ENCODE results near the gene IL21R. TPM values are rescaled to one million over a fixed set of nuclear protein-coding genes. Genes with fewer than 3 reads are reported as not detected.
A peak's percentile ranks its signal among the peaks of the same experiment; 100 is the strongest.

IL21R gene
- total RNA-seq, 6 experiments from 2014 or later: 0.96 to 1.8 (median 1.2) TPM

- peaks cover 22% of the 10 kb centered on the region for H3K36me3 Mint-ChIP-seq (ENCODE audit: low read depth)
- no peaks in the 10 kb centered on the region for H3K27me3 Mint-ChIP-seq (ENCODE audit: insufficient read depth)
- DNase-seq: no peak
- no peaks in the 10 kb centered on the region for H3K4me1 Mint-ChIP-seq (ENCODE audit: low read depth)
- TF ChIP-seq, protein P1, sequence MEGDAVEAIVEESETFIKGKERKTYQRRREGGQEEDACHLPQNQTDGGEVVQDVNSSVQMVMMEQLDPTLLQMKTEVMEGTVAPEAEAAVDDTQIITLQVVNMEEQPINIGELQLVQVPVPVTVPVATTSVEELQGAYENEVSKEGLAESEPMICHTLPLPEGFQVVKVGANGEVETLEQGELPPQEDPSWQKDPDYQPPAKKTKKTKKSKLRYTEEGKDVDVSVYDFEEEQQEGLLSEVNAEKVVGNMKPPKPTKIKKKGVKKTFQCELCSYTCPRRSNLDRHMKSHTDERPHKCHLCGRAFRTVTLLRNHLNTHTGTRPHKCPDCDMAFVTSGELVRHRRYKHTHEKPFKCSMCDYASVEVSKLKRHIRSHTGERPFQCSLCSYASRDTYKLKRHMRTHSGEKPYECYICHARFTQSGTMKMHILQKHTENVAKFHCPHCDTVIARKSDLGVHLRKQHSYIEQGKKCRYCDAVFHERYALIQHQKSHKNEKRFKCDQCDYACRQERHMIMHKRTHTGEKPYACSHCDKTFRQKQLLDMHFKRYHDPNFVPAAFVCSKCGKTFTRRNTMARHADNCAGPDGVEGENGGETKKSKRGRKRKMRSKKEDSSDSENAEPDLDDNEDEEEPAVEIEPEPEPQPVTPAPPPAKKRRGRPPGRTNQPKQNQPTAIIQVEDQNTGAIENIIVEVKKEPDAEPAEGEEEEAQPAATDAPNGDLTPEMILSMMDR (IDR thresholded peaks at IDR 0.05): no peak
- H3K4me3 Mint-ChIP-seq: no peak overlapping the region
- no peak overlapping the region for H3K27ac Mint-ChIP-seq
- peaks cover 16% of the 10 kb centered on the region for H3K9me3 Mint-ChIP-seq
These were observed 15.2 kb downstream of the IL21R start for GRCh38 chr16:27417047-27417671.

DNA sequence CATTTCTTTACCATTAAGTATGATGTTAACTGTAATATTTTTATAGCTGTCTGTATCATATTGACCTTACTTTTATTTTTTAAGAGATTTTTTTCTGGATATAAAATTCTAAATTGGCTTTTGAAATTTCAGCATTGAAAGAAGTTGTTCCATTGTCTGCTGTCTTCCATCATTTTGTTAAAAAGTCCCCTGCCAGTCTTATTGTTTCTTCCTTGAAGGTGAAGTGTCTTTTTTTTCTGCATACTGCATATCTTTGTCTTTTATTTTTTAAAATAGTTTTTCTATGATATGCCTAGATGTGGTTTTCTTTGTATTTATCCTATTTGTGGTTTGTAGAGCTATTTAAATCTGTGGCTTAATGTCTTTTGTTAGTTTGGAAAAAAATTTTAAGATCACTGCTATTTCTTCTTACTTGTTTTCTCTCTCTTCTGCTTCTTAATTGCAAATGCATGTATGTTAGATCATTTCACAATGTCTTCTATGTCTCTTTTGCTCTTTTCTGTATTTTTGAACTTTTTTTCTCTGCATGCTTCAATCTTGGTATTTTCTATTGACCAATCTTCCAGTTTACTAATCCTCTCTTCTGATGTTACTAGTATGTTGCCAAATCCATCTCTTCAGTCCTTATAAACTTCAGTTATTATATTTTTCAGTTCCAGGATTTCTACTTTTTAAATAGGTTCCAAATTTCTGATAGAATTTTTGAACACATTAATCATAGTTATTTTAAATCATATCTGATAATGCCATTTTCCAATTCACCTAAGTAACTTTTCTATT, 20.2 kb downstream of the IL21R start:
- Mint-ChIP-seq H3K27me3 (ENCODE audit: insufficient read depth) (no peaks in the 10 kb centered on the region; the same call in 1 of the 2 replicates), H3K36me3 (ENCODE audit: low read depth) (peaks cover 21% of the 10 kb centered on the region), H3K9me3 (peaks cover 32% of the 10 kb centered on the region), H3K4me3 (no peak overlapping the region), H3K4me1 (ENCODE audit: low read depth) (peaks cover 14% of the 10 kb centered on the region), H3K27ac (no peak overlapping the region)
- TF ChIP-seq, protein P1 (IDR thresholded peaks at IDR 0.05): no peak
- DNase-seq: peak; percentile 27

DNA sequence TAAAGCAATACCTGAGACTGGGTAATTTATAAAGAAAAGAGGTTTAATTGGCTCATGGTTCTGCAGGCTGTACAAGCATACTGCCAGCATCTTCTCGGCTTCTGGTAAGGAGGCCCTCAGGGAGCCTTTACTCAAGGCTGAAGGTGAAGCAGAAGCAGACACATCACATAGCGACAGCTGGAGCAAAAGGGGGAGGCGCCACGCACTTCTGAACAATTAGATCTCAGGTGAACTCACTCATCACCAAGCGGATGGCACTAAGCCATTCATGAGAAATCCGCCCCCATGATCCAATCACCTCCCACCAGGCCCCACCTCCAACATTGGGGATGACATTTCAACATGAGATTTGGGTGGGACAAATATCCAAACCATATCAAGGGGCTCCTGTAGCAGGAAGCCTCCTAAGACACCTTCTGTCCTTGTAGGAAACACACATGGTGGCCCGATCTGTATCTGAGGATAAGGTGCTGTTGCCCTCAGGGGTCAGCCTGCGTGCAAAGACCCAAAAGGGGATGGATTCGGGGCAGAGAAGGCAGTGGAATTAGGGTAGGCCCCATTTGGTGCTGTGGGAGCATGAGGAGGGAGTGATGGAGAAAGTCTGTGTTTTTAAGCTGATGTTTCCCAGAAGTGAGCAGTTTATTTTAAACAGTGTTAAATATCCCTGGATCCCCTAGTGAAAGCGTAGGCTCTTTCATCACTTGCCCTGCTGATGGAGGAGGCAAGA, 23.0 kb downstream of the IL21R start:
- TF ChIP-seq, protein P1 (IDR thresholded peaks at IDR 0.05): no peak
- H3K27me3 Mint-ChIP-seq (ENCODE audit: insufficient read depth): no peaks in the 10 kb centered on the region; the same call in 1 of the 2 replicates
- H3K4me3 Mint-ChIP-seq: no peak overlapping the region
- DNase-seq: no peak
- peaks cover 21% of the 10 kb centered on the region for H3K36me3 Mint-ChIP-seq (ENCODE audit: low read depth)
- H3K9me3 Mint-ChIP-seq: peaks cover 32% of the 10 kb centered on the region
- no peak overlapping the region for H3K27ac Mint-ChIP-seq
- H3K4me1 Mint-ChIP-seq (ENCODE audit: low read depth): peaks cover 14% of the 10 kb centered on the region

DNA sequence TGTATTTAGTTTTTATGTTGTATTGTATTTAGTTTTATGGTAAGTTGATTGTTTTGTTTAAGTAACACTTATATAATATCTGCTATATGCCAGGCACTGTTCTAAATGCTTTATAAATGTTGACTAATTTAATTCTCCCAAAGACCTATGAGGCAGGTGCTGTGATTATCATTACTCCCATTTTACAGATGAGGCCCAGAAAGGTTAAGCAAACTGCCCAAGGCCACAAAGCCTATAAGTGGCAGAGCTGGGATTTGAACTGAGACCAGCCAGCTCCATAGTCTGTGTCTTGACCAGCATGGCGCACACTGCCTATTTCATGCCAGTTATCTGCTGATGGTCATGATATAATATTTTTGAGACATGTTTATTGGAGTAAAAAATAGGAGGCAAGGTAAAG, 24.0 kb downstream of the IL21R start:
- TF ChIP-seq, protein P1 (IDR thresholded peaks at IDR 0.05): no peak
- Mint-ChIP-seq H3K4me3 (no peak overlapping the region), H3K27ac (no peak overlapping the region), H3K9me3 (peaks cover 24% of the 10 kb centered on the region), H3K36me3 (ENCODE audit: low read depth) (peaks cover 12% of the 10 kb centered on the region), H3K27me3 (ENCODE audit: insufficient read depth) (peaks cover 2% of the 10 kb centered on the region), H3K4me1 (ENCODE audit: low read depth) (peaks cover 20% of the 10 kb centered on the region)
- no peak for DNase-seq

DNA sequence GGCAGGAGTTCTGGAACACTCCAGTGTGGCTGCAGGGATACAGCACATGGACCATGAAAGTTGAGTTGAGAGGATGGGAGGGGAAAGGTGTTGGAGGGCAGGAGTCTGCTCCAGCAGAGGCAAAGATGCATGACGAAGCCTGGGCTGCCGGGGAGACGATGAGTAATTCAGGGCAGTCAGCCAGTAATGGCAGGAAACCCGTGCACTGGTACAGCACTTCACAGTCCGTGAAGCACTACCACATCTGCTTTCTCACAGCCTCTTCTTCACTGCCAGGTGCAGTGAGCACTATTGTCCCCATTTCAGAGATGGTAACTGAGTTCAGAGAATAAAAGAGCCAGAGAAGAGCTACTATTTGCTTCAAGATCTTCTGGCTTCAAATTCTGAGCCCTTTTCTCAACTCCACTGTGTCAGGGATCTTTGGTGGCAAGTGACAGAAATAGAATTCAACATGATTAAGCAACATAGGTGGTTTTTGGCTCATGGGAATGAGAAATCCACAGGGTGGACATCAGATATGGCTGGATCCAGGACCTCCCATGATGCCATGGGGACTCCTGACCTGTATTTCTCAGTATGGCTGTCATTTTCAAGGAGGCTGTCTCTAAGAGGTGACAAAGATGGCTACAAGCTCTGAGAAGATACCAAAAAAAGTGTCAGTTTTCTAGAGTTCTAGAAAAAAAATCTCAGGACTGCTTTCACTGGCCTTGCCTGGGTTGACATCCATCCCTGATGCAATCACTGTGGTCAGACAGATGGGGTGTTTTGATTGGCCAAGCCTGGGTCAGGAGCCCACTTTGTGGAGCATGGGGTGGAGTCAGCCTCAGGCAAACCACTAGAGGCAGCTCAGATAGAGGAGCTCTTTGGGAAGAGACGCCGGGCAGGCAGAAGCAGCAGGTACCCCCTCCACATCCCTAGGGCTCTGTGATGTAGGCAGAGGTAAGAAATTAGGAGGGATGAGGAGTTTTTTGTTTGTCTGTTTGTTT, 24.7 kb downstream of the IL21R start:
- TF ChIP-seq, protein P1 (IDR thresholded peaks at IDR 0.05): no peak; the same call in 1 of the 2 replicates
- H3K9me3 Mint-ChIP-seq: peaks cover 20% of the 10 kb centered on the region
- no peak overlapping the region for H3K4me3 Mint-ChIP-seq
- peaks cover 10% of the 10 kb centered on the region for H3K36me3 Mint-ChIP-seq (ENCODE audit: low read depth)
- DNase-seq: peak; percentile 90
- peaks cover 25% of the 10 kb centered on the region for H3K4me1 Mint-ChIP-seq (ENCODE audit: low read depth)
- peak overlapping the region; percentile 55; the same call in 1 of the 2 replicates for H3K27ac Mint-ChIP-seq
- peaks cover 2% of the 10 kb centered on the region for H3K27me3 Mint-ChIP-seq (ENCODE audit: insufficient read depth)
